Neural progenitor cell (in vitro differentiated cells): ENCODE results near the gene FADS2.

Source experiments
- CTCF ChIP-seq: fragments of 200-600 bp; sonication (generic); IDR thresholded peaks from 2 replicates; pipeline ENCODE4 v1.5.1; 2017; ENCODE audit warnings: antibody characterized with exemption, mild to moderate bottlenecking
- EZH2 ChIP-seq: fragments of 200-600 bp; sonication (generic); IDR thresholded peaks from 2 replicates; pipeline ENCODE4 v1.6.1; 2017; ENCODE audit warnings: antibody characterized with exemption, mild to moderate bottlenecking, moderate library complexity
- EZH2phosphoT487 ChIP-seq: fragments of 200-600 bp; sonication (generic); IDR thresholded peaks from 2 replicates; pipeline ENCODE4 v1.6.1; 2017; ENCODE audit warnings: antibody characterized with exemption

GRCh38 chr11:61889831-61890230, 61.7 kb downstream of the FADS2 start:
- TF ChIP-seq CTCF (no peak), EZH2phosphoT487 (no peak), EZH2 (no peak)
